Body of pancreas (tissue), 4 donors: ENCODE measurements around the gene PTPRCAP. TPM values are rescaled to one million over a fixed set of nuclear protein-coding genes. Genes with fewer than 3 reads are reported as not detected.

Experiments
- ATAC-seq: fragments of 150-250 bp; one replicate; pipeline ENCODE4 v1.9.1; 2016
- DNase-seq, 4 donors: peaks; one replicate each; pipeline ENCODE4 v3.0.0-alpha.2; 2019
- H3K27ac ChIP-seq, 4 donors: fragments of 200-600 bp; sonication (generic); 1 replicate in 3 of 4; 2 replicates in 1 of 4; pipeline versions ENCODE4 v1.5.1 to v1.6.1; 2016 to 2019; ENCODE audit warnings: mild to moderate bottlenecking in 1 of 4, mixed read lengths in 1 of 4, moderate library complexity in 1 of 4
- H3K27me3 ChIP-seq, 2 donors: fragments of 200-600 bp; sonication (generic); one replicate each; pipeline ENCODE4 v1.6.0; 2016; ENCODE audit warnings: mild to moderate bottlenecking in 1 of 2
- H3K36me3 ChIP-seq, 2 donors: fragments of 200-600 bp; sonication (generic); replicated peaks in 1 of 2; 2 replicates each; pipeline ENCODE4 v1.5.1; 2016; ENCODE audit warnings: low read depth in 2 of 2; ENCODE audit not compliant: insufficient read depth in 1 of 2
- H3K4me1 ChIP-seq: fragments of 200-600 bp; sonication (generic); one replicate; pipeline ENCODE4 v1.6.0; 2016
- H3K4me3 ChIP-seq, 2 donors: fragments of 200-600 bp; sonication (generic); 1 replicate in 1 of 2; 2 replicates in 1 of 2; pipeline ENCODE4 v1.5.1; 2016 to 2019
- H3K9me3 ChIP-seq, 3 donors: fragments of 200-600 bp; sonication (generic); 1 replicate in 2 of 3; 2 replicates in 1 of 3; pipeline ENCODE4 v1.5.1; 2016
- CTCF ChIP-seq, 7 experiments: fragments of 450-650 bp in 4 of 7; fragments of 200-600 bp in 3 of 7; sonication (generic) in 3 of 7; IDR thresholded peaks; one replicate each; pipeline ENCODE4 v1.5.1; 2016 to 2019; ENCODE audit warnings: antibody characterized with exemption in 7 of 7
- POLR2A ChIP-seq, 3 donors: fragments of 450-650 bp; IDR thresholded peaks; one replicate each; pipeline ENCODE4 v1.6.1; 2016; ENCODE audit warnings: antibody characterized with exemption in 3 of 3, mild to moderate bottlenecking in 2 of 3
- WGBS, 2 donors: methylation state at CpG; one replicate each; pipeline ENCODE4 v1.1.5; 2017; 5-methylcytosine and 5-hydroxymethylcytosine counted together
- intact Hi-C: fragments of 100-400 bp; cut with DNase I; formaldehyde crosslinking; loops from one replicate; pipeline ENCODE4 v1.15.1; 2023
- small RNA-seq: library from RNA; depleted of rRNA; stranded (forward); fragments of <200 nt; gene quantifications from one replicate; pipeline ENCODE3, GENCODE V24; 2016
- total RNA-seq, 2 donors: library from RNA; depleted of rRNA; stranded (reverse); fragments of >200 nt; gene quantifications; one replicate each; pipeline ENCODE4 v1.1.0, GENCODE V29; 2016

The PTPRCAP gene
- total RNA-seq, 2 donors from 2014 or later: 6.0 to 6.9 TPM

DNA sequence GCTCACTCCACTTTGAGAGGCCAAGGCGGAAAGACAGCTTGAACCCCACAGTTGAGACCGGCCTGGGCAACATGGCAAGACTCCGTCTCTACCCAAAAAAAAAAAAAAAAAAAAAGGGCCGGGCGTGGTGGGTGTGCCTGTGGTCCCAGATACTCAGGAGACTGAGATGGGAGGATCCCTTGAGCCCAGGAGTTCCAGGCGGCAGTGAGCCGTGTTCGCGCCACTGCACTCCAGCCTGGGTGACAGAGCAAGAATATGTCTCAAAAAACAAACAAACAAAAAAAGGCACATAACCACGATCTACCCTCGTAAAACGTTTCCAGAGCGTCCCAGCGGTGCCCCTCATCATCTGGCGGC lies 46.6 kb downstream of the PTPRCAP start:
- Histone ChIP-seq H3K36me3 (no peaks in the 10 kb centered on the region), H3K9me3 (no peaks in the 10 kb centered on the region), H3K4me1 (peaks cover 23% of the 10 kb centered on the region), H3K4me3 (peak overlapping the region; percentile 93 to 94), H3K27ac (peak overlapping the region in 3 of 4 donors; percentile 76 to 89 (median 87)), H3K27me3 (no peaks in the 10 kb centered on the region)
- intact Hi-C loops: no loop called here
- ATAC-seq: no peak
- DNase-seq: no peak
- 11% methylated on average over 14 to 15 of the region's 15 CpGs for WGBS, 2 donors
- TF ChIP-seq POLR2A (IDR thresholded peaks at IDR 0.05): no peak
- no peak for TF ChIP-seq CTCF (IDR thresholded peaks at IDR 0.05)

GRCh38 chr11:67389477-67389876 lies 48.0 kb downstream of the PTPRCAP start:
- Histone ChIP-seq H3K4me3 (no peak overlapping the region), H3K9me3 (no peaks in the 10 kb centered on the region), H3K4me1 (peaks cover 23% of the 10 kb centered on the region), H3K27ac (no peak overlapping the region), H3K36me3 (no peaks in the 10 kb centered on the region), H3K27me3 (no peaks in the 10 kb centered on the region)
- DNase-seq: peak; percentile 56 to 73 (median 60)
- intact Hi-C loops: loop anchor here (5.0 kb wide), 1 partner anchor 127 kb away; no protein-coding TSS in a partner anchor
- 58 to 59% methylated on average over 6 of the region's 6 CpGs for WGBS, 2 donors
- ATAC-seq: no peak
- TF ChIP-seq POLR2A (IDR thresholded peaks at IDR 0.05) (no peak), CTCF (IDR thresholded peaks at IDR 0.05) (peak in 6 of 7 experiments; percentile 36 to 62 (median 54))

DNA sequence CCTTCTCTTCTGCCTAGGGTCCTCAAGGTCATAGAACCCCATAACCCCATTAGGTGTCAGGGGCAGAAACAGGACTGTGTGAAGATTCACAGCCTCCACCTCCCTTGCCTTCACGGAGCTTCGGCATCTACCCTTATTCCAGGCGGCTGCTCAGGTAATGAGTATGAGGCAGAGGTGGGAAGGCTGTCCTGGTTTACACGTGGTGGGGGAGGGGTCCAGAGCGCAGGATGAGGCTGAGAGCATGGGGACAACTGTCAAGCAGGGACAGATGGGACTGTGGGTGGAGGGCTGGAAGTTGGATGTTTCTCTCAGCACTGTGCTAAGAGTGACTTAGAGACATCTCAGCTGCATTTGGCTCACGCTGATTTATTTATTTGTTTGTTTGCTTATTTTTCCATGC lies 50.0 kb downstream of the PTPRCAP start:
- TF ChIP-seq POLR2A (IDR thresholded peaks at IDR 0.05): no peak
- TF ChIP-seq CTCF (IDR thresholded peaks at IDR 0.05): no peak
- Histone ChIP-seq H3K36me3 (no peaks in the 10 kb centered on the region), H3K4me1 (peaks cover 15% of the 10 kb centered on the region), H3K9me3 (no peaks in the 10 kb centered on the region), H3K4me3 (no peak overlapping the region), H3K27ac (no peak overlapping the region), H3K27me3 (no peaks in the 10 kb centered on the region)
- intact Hi-C loops: loop anchor here (5.0 kb wide), 1 partner anchor 125 kb away; no protein-coding TSS in a partner anchor
- 60 to 63% methylated on average over 6 of the region's 6 CpGs for WGBS, 2 donors
- DNase-seq (no peak), ATAC-seq (no peak)

DNA sequence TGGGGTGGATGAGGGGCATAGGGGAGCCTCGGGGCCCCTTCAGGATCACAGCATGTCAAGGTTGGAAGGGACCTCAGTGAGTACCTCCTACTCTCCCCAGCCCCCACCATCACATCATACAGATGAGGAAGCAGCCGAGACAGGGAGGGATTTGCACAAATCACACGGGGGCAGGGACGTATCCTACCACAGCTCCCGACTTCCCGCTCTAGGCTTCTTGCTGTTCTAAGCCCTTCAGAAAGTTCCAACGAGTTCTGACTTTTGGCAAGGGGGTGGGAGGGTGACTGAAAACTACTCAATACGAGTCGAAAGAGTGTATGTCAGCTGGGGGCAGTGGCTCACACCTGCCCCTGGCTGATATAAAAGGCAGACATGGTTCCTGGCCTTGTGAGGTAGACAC lies 50.4 kb downstream of the PTPRCAP start:
- DNase-seq (no peak), ATAC-seq (no peak)
- Histone ChIP-seq H3K36me3 (no peaks in the 10 kb centered on the region), H3K9me3 (no peaks in the 10 kb centered on the region), H3K27me3 (no peaks in the 10 kb centered on the region), H3K4me1 (peaks cover 10% of the 10 kb centered on the region), H3K27ac (no peak overlapping the region), H3K4me3 (no peak overlapping the region)
- TF ChIP-seq POLR2A (IDR thresholded peaks at IDR 0.05) (no peak), CTCF (IDR thresholded peaks at IDR 0.05) (no peak)
- 38 to 40% methylated on average over 4 to 9 of the region's 9 CpGs for WGBS, 2 donors
- intact Hi-C loops: loop anchor here (5.0 kb wide), 1 partner anchor 125 kb away; no protein-coding TSS in a partner anchor

Small RNAs within 50 kb of the gene (small RNA-seq; reads per million reads assigned to genes)
- gene RNU6-1238P: not detected

Other genes starting within 250 kb of the PTPRCAP start
- gene GRK2, start 171.2 kb downstream of the PTPRCAP start, total RNA-seq: 10 to 100 TPM; 27.4 to 36.3 TPM
- gene ANKRD13D, start 148.4 kb downstream of the PTPRCAP start, total RNA-seq: 10 to 100 TPM; 18.2 to 39.6 TPM
- gene SSH3, start 134.2 kb downstream of the PTPRCAP start, total RNA-seq: 10 to 100 TPM; 16.2 to 30.6 TPM
- 100 to 1,000 TPM in 1 of 2 donors, 10 to 100 TPM in 1; 82.1 to 103 TPM for gene POLD4, start 84.1 kb downstream of the PTPRCAP start, total RNA-seq
- gene CLCF1, start 64.1 kb downstream of the PTPRCAP start, total RNA-seq: 10 to 100 TPM in 1 of 2 donors, 1 to 10 TPM in 1; 2.3 to 14.5 TPM
- 10 to 100 TPM; 22.6 to 49.4 TPM for gene RAD9A, start 45.7 kb downstream of the PTPRCAP start, total RNA-seq
- 100 to 1,000 TPM in 1 of 2 donors, 10 to 100 TPM in 1; 81.1 to 104 TPM for gene PPP1CA, start 35.8 kb downstream of the PTPRCAP start, total RNA-seq
- 1 to 10 TPM; 1.6 to 4.3 TPM for gene TBC1D10C, start 33.6 kb downstream of the PTPRCAP start, total RNA-seq
- 1 to 10 TPM; 2.1 to 2.6 TPM for gene CARNS1, start 22.0 kb downstream of the PTPRCAP start, total RNA-seq
- 10 to 100 TPM; 34.9 to 36.1 TPM for gene RPS6KB2, start 9.2 kb downstream of the PTPRCAP start, total RNA-seq
- 10 to 100 TPM; 53.1 to 55.3 TPM for gene CORO1B, start 5.8 kb upstream of the PTPRCAP start, total RNA-seq
- gene GPR152, start 15.0 kb upstream of the PTPRCAP start, total RNA-seq: not detected
- gene CABP4, start 17.7 kb upstream of the PTPRCAP start, total RNA-seq: 1 to 10 TPM in 1 of 2 donors, not detected in 1; 3.1 TPM
- 100 to 1,000 TPM in 1 of 2 donors, 10 to 100 TPM in 1; 69.5 to 118 TPM for gene TMEM134, start 31.6 kb upstream of the PTPRCAP start, total RNA-seq
- gene AIP, start 45.3 kb upstream of the PTPRCAP start, total RNA-seq: 10 to 100 TPM; 21.4 to 39.7 TPM
- 10 to 100 TPM in 1 of 2 donors, 1 to 10 TPM in 1; 8.6 to 24.4 TPM for gene PITPNM1, start 67.7 kb upstream of the PTPRCAP start, total RNA-seq
- gene CDK2AP2, start 70.5 kb upstream of the PTPRCAP start, total RNA-seq: 10 to 100 TPM; 56.7 to 59.4 TPM
- gene CABP2, start 85.8 kb upstream of the PTPRCAP start, total RNA-seq: not detected
- gene GSTP1, start 146.1 kb upstream of the PTPRCAP start, total RNA-seq: 100 to 1,000 TPM; 359 to 454 TPM
- 100 to 1,000 TPM; 209 to 264 TPM for gene NDUFV1, start 169.3 kb upstream of the PTPRCAP start, total RNA-seq
- 10 to 100 TPM; 11.5 to 21.8 TPM for gene NUDT8, start 192.3 kb upstream of the PTPRCAP start, total RNA-seq
- gene TBX10, start 202.1 kb upstream of the PTPRCAP start, total RNA-seq: not detected
- gene ACY3, start 213.0 kb upstream of the PTPRCAP start, total RNA-seq: 10 to 100 TPM in 1 of 2 donors, 1 to 10 TPM in 1; 7.0 to 16.2 TPM
- not detected for gene ALDH3B2, start 236.9 kb upstream of the PTPRCAP start, total RNA-seq